Measurements from ENCODE around the gene ST3GAL4. TPM values are rescaled to one million over a fixed set of nuclear protein-coding genes. Genes with fewer than 3 reads are reported as not detected.

The ST3GAL4 gene
- polyA plus RNA-seq, 1 donor (not counting 4 experiments of a cell fraction or from before 2014, with no cell fraction given): 24.6 TPM

- no peaks in the 10 kb centered on the region for H4K20me1 ChIP-seq (ENCODE audit: control insufficient read depth, extremely low read depth, insufficient read depth, low read length)
- H3K9ac ChIP-seq (ENCODE audit: control insufficient read depth, extremely low read depth, insufficient read depth, low read length): no peak overlapping the region
- no peak for DNase-seq (ENCODE audit: low read depth, low spot score)
- no peaks in the 10 kb centered on the region for H3K9me1 ChIP-seq (ENCODE audit: control insufficient read depth, extremely low read depth, insufficient read depth, low read length)
- TF ChIP-seq CTCF (optimal IDR thresholded peaks at IDR 0.05 in 1 of 3, IDR thresholded peaks at IDR 0.05 in 1 of 3, conservative IDR thresholded peaks at IDR 0.05 in 1 of 3; ENCODE audit: extremely low read depth in 1 of 3, insufficient read depth in 2 of 3, low read length in 3 of 3) (no peak), EZH2 (IDR thresholded peaks at IDR 0.05; ENCODE audit: low read length) (no peak)
- no peak overlapping the region for H2AFZ ChIP-seq (ENCODE audit: control insufficient read depth, low read length)
- no peaks in the 10 kb centered on the region for H3K27me3 ChIP-seq (ENCODE audit: control insufficient read depth, extremely low read depth, insufficient read depth, low read length)
- no peak for FAIRE-seq
- no peaks in the 10 kb centered on the region for H3K9me3 ChIP-seq (ENCODE audit: control insufficient read depth, low read depth, low read length)
- no peaks in the 10 kb centered on the region for H3K36me3 ChIP-seq (ENCODE audit: control insufficient read depth in 2 of 2, extremely low read depth in 1 of 2, insufficient read depth in 2 of 2, low read length in 2 of 2)
- H3K4me1 ChIP-seq (ENCODE audit: control insufficient read depth, extremely low read depth, insufficient read depth, low read length): peaks cover 11% of the 10 kb centered on the region
- no peak overlapping the region for H3K27ac ChIP-seq (ENCODE audit: control insufficient read depth, insufficient read depth, low read length)
- dilution Hi-C loops (cut with MboI; ENCODE audit: extremely low pct_ligation_motif_present, low sequenced_read_pairs): no loop called here
- H3K4me3 ChIP-seq (ENCODE audit: control insufficient read depth in 2 of 3, extremely low read depth in 1 of 3, insufficient read depth in 2 of 3, low read depth in 1 of 3, low read length in 3 of 3): no peak overlapping the region
- no peaks in the 10 kb centered on the region for H3K79me2 ChIP-seq (ENCODE audit: control insufficient read depth, insufficient read depth, low read length)
- no peak overlapping the region for H3K4me2 ChIP-seq (ENCODE audit: control insufficient read depth, extremely low read depth, insufficient read depth, low read depth, low read length)
These were observed 65.8 kb downstream of the ST3GAL4 start for GRCh38 chr11:126421271-126421671.

- no peak overlapping the region for H3K27ac ChIP-seq (ENCODE audit: control insufficient read depth, insufficient read depth, low read length)
- no peak overlapping the region for H2AFZ ChIP-seq (ENCODE audit: control insufficient read depth, low read length)
- no peaks in the 10 kb centered on the region for H3K27me3 ChIP-seq (ENCODE audit: control insufficient read depth, extremely low read depth, insufficient read depth, low read length)
- FAIRE-seq: no peak
- no peaks in the 10 kb centered on the region for H4K20me1 ChIP-seq (ENCODE audit: control insufficient read depth, extremely low read depth, insufficient read depth, low read length)
- no peak for DNase-seq (ENCODE audit: low read depth, low spot score)
- no peaks in the 10 kb centered on the region for H3K79me2 ChIP-seq (ENCODE audit: control insufficient read depth, insufficient read depth, low read length)
- H3K4me3 ChIP-seq (ENCODE audit: control insufficient read depth in 2 of 3, extremely low read depth in 1 of 3, insufficient read depth in 2 of 3, low read depth in 1 of 3, low read length in 3 of 3): no peak overlapping the region
- H3K9me3 ChIP-seq (ENCODE audit: control insufficient read depth, low read depth, low read length): no peaks in the 10 kb centered on the region
- no peak for TF ChIP-seq CTCF (optimal IDR thresholded peaks at IDR 0.05 in 1 of 3, IDR thresholded peaks at IDR 0.05 in 1 of 3, conservative IDR thresholded peaks at IDR 0.05 in 1 of 3; ENCODE audit: extremely low read depth in 1 of 3, insufficient read depth in 2 of 3, low read length in 3 of 3)
- no peak for TF ChIP-seq EZH2 (IDR thresholded peaks at IDR 0.05; ENCODE audit: low read length)
- dilution Hi-C loops (cut with MboI; ENCODE audit: extremely low pct_ligation_motif_present, low sequenced_read_pairs): no loop called here
- no peaks in the 10 kb centered on the region for H3K9me1 ChIP-seq (ENCODE audit: control insufficient read depth, extremely low read depth, insufficient read depth, low read length)
- no peak overlapping the region for H3K9ac ChIP-seq (ENCODE audit: control insufficient read depth, extremely low read depth, insufficient read depth, low read length)
- no peaks in the 10 kb centered on the region for H3K36me3 ChIP-seq (ENCODE audit: control insufficient read depth in 2 of 2, extremely low read depth in 1 of 2, insufficient read depth in 2 of 2, low read length in 2 of 2)
- H3K4me1 ChIP-seq (ENCODE audit: control insufficient read depth, extremely low read depth, insufficient read depth, low read length): peaks cover 1% of the 10 kb centered on the region
- no peak overlapping the region for H3K4me2 ChIP-seq (ENCODE audit: control insufficient read depth, extremely low read depth, insufficient read depth, low read depth, low read length)
These were observed 67.0 kb downstream of the ST3GAL4 start for GRCh38 chr11:126422446-126422845.
